Smooth muscle cell (in vitro differentiated cells): ENCODE data around the gene FRAS1. TPM values are rescaled to one million over a fixed set of nuclear protein-coding genes. Genes with fewer than 3 reads are reported as not detected.
"Not testable (repeated sequence)": the region's sequence is repeated elsewhere in the genome, so short reads cannot be mapped to it uniquely, and the experiment has no call there.

Source experiments
- DNase-seq: peaks from one replicate; lab custom pipeline; 2025; ENCODE audit not compliant: unreplicated experiment; lab: John Stamatoyannopoulos, UW
- H2AFZ ChIP-seq: fragments of 200-600 bp; sonication (generic); 2 replicates; pipeline ENCODE4 v1.6.0; 2016; ENCODE audit warnings: antibody characterized with exemption, low read depth, mild to moderate bottlenecking
- H3F3A ChIP-seq: fragments of 200-600 bp; sonication (generic); 2 replicates; pipeline ENCODE4 v1.6.0; 2017; ENCODE audit warnings: antibody characterized with exemption, low read depth
- H3K27ac ChIP-seq: fragments of 200-600 bp; sonication (generic); 2 replicates; pipeline ENCODE4 v1.5.1; 2016; ENCODE audit warnings: low read depth, mild to moderate bottlenecking
- H3K27me3 ChIP-seq: fragments of 200-600 bp; sonication (generic); 2 replicates; pipeline ENCODE4 v1.6.1; 2016; ENCODE audit warnings: low read depth, mild to moderate bottlenecking
- H3K36me3 ChIP-seq: fragments of 200-600 bp; sonication (generic); 2 replicates; pipeline ENCODE4 v1.5.1; 2016; ENCODE audit warnings: low read depth
- H3K4me1 ChIP-seq: fragments of 200-600 bp; sonication (generic); 2 replicates; pipeline ENCODE4 v1.5.1; 2016; ENCODE audit warnings: low read depth
- H3K4me2 ChIP-seq: fragments of 200-600 bp; sonication (generic); 2 replicates; pipeline ENCODE4 v1.6.0; 2016; ENCODE audit warnings: mild to moderate bottlenecking
- H3K4me3 ChIP-seq: fragments of 200-600 bp; sonication (generic); 2 replicates; pipeline ENCODE4 v1.5.1; 2016; ENCODE audit warnings: mild to moderate bottlenecking
- H3K79me2 ChIP-seq: fragments of 200-600 bp; sonication (generic); 2 replicates; pipeline ENCODE4 v1.6.0; 2016; ENCODE audit warnings: low read depth, mild to moderate bottlenecking
- H3K9ac ChIP-seq: fragments of 200-600 bp; sonication (generic); 2 replicates; pipeline ENCODE4 v1.6.0; 2016; ENCODE audit warnings: low read depth
- H3K9me3 ChIP-seq: fragments of 200-600 bp; sonication (generic); replicated peaks from 2 replicates; pipeline ENCODE4 v1.5.1; 2016; ENCODE audit warnings: low read depth
- H4K20me1 ChIP-seq: fragments of 200-600 bp; sonication (generic); 2 replicates; pipeline ENCODE4 v1.6.0; 2016; ENCODE audit warnings: low read depth
- CTCF ChIP-seq: fragments of 200-600 bp; sonication (generic); IDR thresholded peaks from 2 replicates; pipeline ENCODE4 v1.5.1; 2017; ENCODE audit warnings: borderline replicate concordance, mild to moderate bottlenecking, antibody characterized with exemption; ENCODE audit not compliant: insufficient read depth, poor library complexity, severe bottlenecking
- WGBS: methylation state at CpG from one replicate; pipeline ENCODE4 v1.1.7; 2016; ENCODE audit warnings: low lambda C conversion rate; 5-methylcytosine and 5-hydroxymethylcytosine counted together
- polyA plus RNA-seq: library from polyadenylated mRNA; unstranded; fragments of >200 nt; fragmentation: Nextera tagmentation; extraction: Ambion mirVana; gene quantifications from 2 replicates; pipeline ENCODE4 v1.2.1, GENCODE V29; 2016
- total RNA-seq: library from RNA; depleted of rRNA; stranded (reverse); fragments of >200 nt; gene quantifications from 2 replicates; pipeline ENCODE4 v1.2.3, GENCODE V29; 2014

Gene FRAS1
- total and polyA plus RNA-seq, 2 experiments from 2014 or later = 0.55 to 8.1 TPM

- Histone ChIP-seq H3K4me2 (no peak overlapping the region), H3K4me1 (no peaks in the 10 kb centered on the region), H3K9me3 (no peaks in the 10 kb centered on the region), H3K27ac (no peak overlapping the region), H4K20me1 (no peaks in the 10 kb centered on the region), H3K4me3 (no peak overlapping the region), H3K79me2 (no peaks in the 10 kb centered on the region), H3K27me3 (no peaks in the 10 kb centered on the region), H3K9ac (no peak overlapping the region), H3K36me3 (no peaks in the 10 kb centered on the region), H2AFZ (no peak overlapping the region), H3F3A (no peaks in the 10 kb centered on the region)
- TF ChIP-seq CTCF = no peak
- WGBS = 86% methylated on average over 5 of the region's 5 CpGs
- no peak for DNase-seq
These were observed 264.9 kb downstream of the FRAS1 start for GRCh38 chr4:78322032-78322431.

- Histone ChIP-seq H3F3A (no peaks in the 10 kb centered on the region), H3K4me1 (no peaks in the 10 kb centered on the region), H3K9ac (no peak overlapping the region), H3K9me3 (no peaks in the 10 kb centered on the region), H3K27me3 (no peaks in the 10 kb centered on the region), H4K20me1 (no peaks in the 10 kb centered on the region), H3K79me2 (no peaks in the 10 kb centered on the region), H3K4me2 (no peak overlapping the region), H3K4me3 (no peak overlapping the region), H3K36me3 (no peaks in the 10 kb centered on the region), H3K27ac (no peak overlapping the region), H2AFZ (no peak overlapping the region)
- no peak for DNase-seq
- 92% methylated on average over 3 of the region's 3 CpGs for WGBS
- no peak for TF ChIP-seq CTCF
These were observed 266.3 kb downstream of the FRAS1 start for GRCh38 chr4:78323439-78323838.

- H3K27me3 ChIP-seq = no peaks in the 10 kb centered on the region
- no peaks in the 10 kb centered on the region for H3K9me3 ChIP-seq
- DNase-seq = no peak
- H3K4me1 ChIP-seq = no peaks in the 10 kb centered on the region
- WGBS = 96% methylated on average over 1 of the region's 1 CpG
- H3K9ac ChIP-seq = no peak overlapping the region
- no peak overlapping the region for H3K4me3 ChIP-seq
- no peak overlapping the region for H2AFZ ChIP-seq
- TF ChIP-seq CTCF = no peak
- no peak overlapping the region for H3K27ac ChIP-seq
- H3K4me2 ChIP-seq = no peak overlapping the region
- no peaks in the 10 kb centered on the region for H4K20me1 ChIP-seq
- no peaks in the 10 kb centered on the region for H3K36me3 ChIP-seq
- H3K79me2 ChIP-seq = no peaks in the 10 kb centered on the region
- no peaks in the 10 kb centered on the region for H3F3A ChIP-seq
These were observed 267.5 kb downstream of the FRAS1 start for GRCh38 chr4:78324625-78325024.

- Histone ChIP-seq H2AFZ (no peak overlapping the region), H3K4me2 (no peak overlapping the region), H3K27ac (no peak overlapping the region), H3K4me1 (no peaks in the 10 kb centered on the region), H3F3A (no peaks in the 10 kb centered on the region), H3K4me3 (no peak overlapping the region), H4K20me1 (no peaks in the 10 kb centered on the region), H3K27me3 (no peaks in the 10 kb centered on the region), H3K9ac (no peak overlapping the region), H3K9me3 (no peaks in the 10 kb centered on the region), H3K36me3 (no peaks in the 10 kb centered on the region), H3K79me2 (no peaks in the 10 kb centered on the region)
- TF ChIP-seq CTCF = no peak
- DNase-seq = no peak
- 71% methylated on average over 9 of the region's 9 CpGs for WGBS
These were observed 268.4 kb downstream of the FRAS1 start for GRCh38 chr4:78325271-78326157.

- H3K36me3 ChIP-seq, H3K4me3 ChIP-seq, DNase-seq, H3K4me1 ChIP-seq, H3K27ac ChIP-seq, H3K79me2 ChIP-seq, H3K27me3 ChIP-seq, H3K9me3 ChIP-seq, H3K9ac ChIP-seq, H3F3A ChIP-seq, H2AFZ ChIP-seq, H4K20me1 ChIP-seq, H3K4me2 ChIP-seq: not testable (repeated sequence)
- WGBS = 81% methylated on average over 2 of the region's 2 CpGs
These were observed 271.5 kb downstream of the FRAS1 start for GRCh38 chr4:78328591-78328990.
